Measurements from ENCODE around the gene FBRSL1. TPM values are rescaled to one million over a fixed set of nuclear protein-coding genes. Genes with fewer than 3 reads are reported as not detected.

The FBRSL1 gene
- total and polyA plus RNA-seq, 2 of the 8 experiments (the other 6 are each of a cell fraction or from before 2014, with no cell fraction given): 18.4 to 109 TPM

- Histone ChIP-seq H2BK5ac (ENCODE audit: low read depth, low read length) (no peak overlapping the region), H2BK20ac (ENCODE audit: low read length) (no peak overlapping the region), H3K56ac (replicated peaks; ENCODE audit: insufficient read length, low read depth, low read length) (no peak overlapping the region), H3K4me1 (replicated peaks in 1 of 4; ENCODE audit: control insufficient read depth in 3 of 4, insufficient read depth in 4 of 4, low read length in 3 of 4) (peaks cover 0 to 39% (median 14%) of the 10 kb centered on the region in 4 experiments; a peak in 6 of 7 replicates), H2BK15ac (ENCODE audit: low read length) (no peak overlapping the region), H4K5ac (ENCODE audit: insufficient read length, low read depth, low read length) (no peak overlapping the region), H2AK5ac (ENCODE audit: low read depth, low read length) (no peak overlapping the region), H3K4me3 (ENCODE audit: extremely low read depth in 1 of 4, insufficient read depth in 2 of 4, low read depth in 3 of 4, low read length in 4 of 4) (no peak overlapping the region), H3K36me3 (ENCODE audit: control insufficient read depth in 2 of 4, insufficient read depth in 4 of 4, low read length in 3 of 4) (peaks cover 0 to 7% (median 0%) of the 10 kb centered on the region in 4 experiments; a peak in 1 of 8 replicates), H3K18ac (ENCODE audit: extremely low read depth, low read length) (no peak overlapping the region), H3K23ac (ENCODE audit: insufficient read length) (no peak overlapping the region), H3K4me2 (ENCODE audit: insufficient read depth in 1 of 2, low read depth in 2 of 2, low read length in 2 of 2) (no peak overlapping the region), H4K20me1 (replicated peaks in 1 of 2; ENCODE audit: control insufficient read depth in 1 of 2, insufficient read depth in 2 of 2, low read length in 2 of 2) (peaks cover 69 to 70% of the 10 kb centered on the region in 2 experiments), H3K79me2 (ENCODE audit: control insufficient read depth in 1 of 2, insufficient read depth in 2 of 2, low read length in 2 of 2) (peaks cover 0 to 53% of the 10 kb centered on the region in 2 experiments; a peak in 2 of 4 replicates), H4K8ac (ENCODE audit: extremely low read depth, insufficient read depth, low read length) (no peak overlapping the region), H3K27ac (ENCODE audit: low read depth, low read length) (no peak overlapping the region), H3K14ac (ENCODE audit: insufficient read length) (no peak overlapping the region), H3K9ac (replicated peaks in 1 of 4; ENCODE audit: extremely low read depth in 1 of 4, low read depth in 3 of 4, low read length in 3 of 4) (no peak overlapping the region), H2AFZ (ENCODE audit: low read length) (no peak overlapping the region), H3K79me1 (ENCODE audit: low read depth, low read length) (peaks cover 35% of the 10 kb centered on the region), H3K23me2 (ENCODE audit: low read depth, low read length) (no peaks in the 10 kb centered on the region), H3K9me3 (ENCODE audit: insufficient read depth in 2 of 2, low read depth in 1 of 2, low read length in 1 of 2) (no peaks in the 10 kb centered on the region), H2BK12ac (ENCODE audit: low read depth, low read length) (no peak overlapping the region), H3K27me3 (replicated peaks in 1 of 4; ENCODE audit: control insufficient read depth in 3 of 4, extremely low read depth in 1 of 4, insufficient read depth in 3 of 4, low read length in 3 of 4) (no peaks in the 10 kb centered on the region; a peak in 1 of 7 replicates), H3K4ac (replicated peaks; ENCODE audit: insufficient read length, low read depth, low read length) (no peak overlapping the region), H4K91ac (replicated peaks; ENCODE audit: insufficient read length, low read length) (no peak overlapping the region), H2BK120ac (replicated peaks; ENCODE audit: low read depth, low read length) (no peak overlapping the region)
- POLR2A ChIA-PET (ENCODE audit: partially characterized antibody): interaction anchor here (1.8 kb wide), 2 partner anchors 11 to 56 kb away, joined by 3 to 7 read pairs; no protein-coding TSS in a partner anchor
- CTCF ChIA-PET (ENCODE audit: partially characterized antibody): interaction anchor here (0.6 to 2.0 kb wide), 11 partner anchors 14 to 173 kb away, joined by 3 to 7 read pairs (median 3); no protein-coding TSS in a partner anchor
- DNase-seq (ENCODE audit: low read depth in 1 of 2, low spot score in 2 of 2) (no peak), FAIRE-seq (no peak)
- WGBS, 2 experiments (ENCODE audit: extremely low coverage in 1 of 2, insufficient coverage in 1 of 2, insufficient read length in 1 of 2, insufficient replicate concordance in 2 of 2, low coverage in 1 of 2, low lambda C conversion rate in 2 of 2, missing lambda C conversion rate in 1 of 2): 90% methylated on average over 5 of the region's 5 CpGs; no CpG with 5 or more reads in 1 of the 2 experiments
- no peak for TF ChIP-seq GTF2F1 (IDR thresholded peaks at IDR 0.05; ENCODE audit: borderline replicate concordance, low read depth, low read length)
- no peak for TF ChIP-seq EZH2 (IDR thresholded peaks at IDR 0.05; ENCODE audit: low read depth, low read length, severe bottlenecking)
- no peak for TF ChIP-seq TCF12 (IDR thresholded peaks at IDR 0.05; ENCODE audit: low read depth, low read length)
- no peak for TF ChIP-seq MAX (IDR thresholded peaks at IDR 0.05)
- TF ChIP-seq HDAC2 (IDR thresholded peaks at IDR 0.05; ENCODE audit: borderline replicate concordance in 1 of 2, low read depth in 2 of 2, low read length in 2 of 2): no peak
- no peak for TF ChIP-seq E2F6 (IDR thresholded peaks at IDR 0.05)
- no peak for TF ChIP-seq JUND (IDR thresholded peaks at IDR 0.05; ENCODE audit: low read length)
- TF ChIP-seq ATF2 (IDR thresholded peaks at IDR 0.05; ENCODE audit: low read length): no peak
- TF ChIP-seq BCL11A (IDR thresholded peaks at IDR 0.05; ENCODE audit: low read depth in 2 of 2, low read length in 2 of 2): no peak
These were observed 13.8 kb downstream of the FBRSL1 start for GRCh38 chr12:132503618-132504204.
